Measurements from ENCODE around the gene ERP44.
"Not testable (repeated sequence)": the region's sequence is repeated elsewhere in the genome, so short reads cannot be mapped to it uniquely, and the experiment has no call there.

ERP44 gene

DNA sequence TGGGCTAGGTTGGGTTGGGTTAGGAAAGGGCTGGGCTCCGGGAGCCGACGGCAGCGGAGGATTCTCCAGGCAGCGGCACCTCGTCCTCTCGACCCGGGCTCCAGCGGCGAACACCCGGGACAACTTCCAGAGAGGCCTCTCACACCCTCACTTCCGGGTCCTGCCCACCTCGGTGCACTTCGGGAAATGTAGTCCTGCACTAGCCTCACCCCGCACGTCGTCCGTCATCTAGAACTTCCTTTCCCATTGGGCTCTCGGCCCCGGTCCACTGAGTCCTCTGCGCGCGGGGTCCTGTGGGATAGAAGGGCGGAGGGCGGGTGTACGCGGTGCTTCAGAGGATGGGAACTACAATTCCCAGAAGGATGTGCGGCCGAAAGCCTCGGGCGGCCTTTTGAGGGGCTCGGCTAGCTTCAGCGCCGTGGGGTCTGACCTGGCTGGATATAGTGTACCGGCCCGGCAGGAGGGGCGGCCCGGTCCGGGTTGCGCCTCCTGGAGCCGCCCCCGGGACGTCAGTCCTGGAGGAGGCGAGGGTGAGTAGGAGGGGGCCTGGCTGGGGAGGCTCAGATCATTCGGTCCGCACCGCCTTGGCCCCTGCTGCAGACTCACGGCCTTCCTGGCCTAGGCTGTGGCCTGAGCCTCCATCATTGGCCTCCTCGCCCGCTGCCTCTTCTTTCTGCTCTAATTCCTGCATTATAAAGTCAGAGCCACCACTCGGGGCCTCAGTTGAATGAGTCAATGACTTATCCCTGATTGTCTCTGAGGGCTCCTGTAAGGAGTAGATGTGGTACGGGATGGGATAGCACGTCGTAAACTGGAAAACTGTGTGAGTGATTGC is at the start of gene ERP44, which contains the start of gene INVS:
Gene ERP44 (minus strand): TSS at position 114 of the 835 bp plus-strand sequence. CDS start 160 bp downstream, outside the sequence.
Gene INVS (plus strand): TSS at position 357 of the 835 bp plus-strand sequence. CDS start 5,279 bp downstream, outside the sequence.
- peak; percentile 96 for DNase-seq

DNA sequence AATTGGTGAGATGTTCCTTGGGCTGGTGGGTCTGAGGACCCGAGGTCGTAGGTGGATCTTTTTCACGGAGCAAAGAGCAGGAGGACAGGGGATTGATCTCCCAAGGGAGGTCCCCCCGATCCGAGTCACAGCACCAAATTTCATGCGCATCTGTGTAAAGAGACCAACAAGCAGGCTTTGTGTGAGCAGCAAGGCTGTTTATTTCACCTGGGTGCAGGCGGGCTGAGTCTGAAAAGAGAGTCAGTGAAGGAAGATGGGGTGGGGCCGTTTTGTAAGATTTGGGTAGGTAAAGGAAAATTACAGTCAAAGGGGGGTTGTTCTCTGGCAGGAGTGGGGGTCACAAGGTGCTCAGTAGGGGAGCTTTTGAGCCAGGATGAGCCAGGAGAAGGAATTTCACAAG is 47.2 kb upstream of the ERP44 start:
- DNase-seq: not testable (repeated sequence)

DNA sequence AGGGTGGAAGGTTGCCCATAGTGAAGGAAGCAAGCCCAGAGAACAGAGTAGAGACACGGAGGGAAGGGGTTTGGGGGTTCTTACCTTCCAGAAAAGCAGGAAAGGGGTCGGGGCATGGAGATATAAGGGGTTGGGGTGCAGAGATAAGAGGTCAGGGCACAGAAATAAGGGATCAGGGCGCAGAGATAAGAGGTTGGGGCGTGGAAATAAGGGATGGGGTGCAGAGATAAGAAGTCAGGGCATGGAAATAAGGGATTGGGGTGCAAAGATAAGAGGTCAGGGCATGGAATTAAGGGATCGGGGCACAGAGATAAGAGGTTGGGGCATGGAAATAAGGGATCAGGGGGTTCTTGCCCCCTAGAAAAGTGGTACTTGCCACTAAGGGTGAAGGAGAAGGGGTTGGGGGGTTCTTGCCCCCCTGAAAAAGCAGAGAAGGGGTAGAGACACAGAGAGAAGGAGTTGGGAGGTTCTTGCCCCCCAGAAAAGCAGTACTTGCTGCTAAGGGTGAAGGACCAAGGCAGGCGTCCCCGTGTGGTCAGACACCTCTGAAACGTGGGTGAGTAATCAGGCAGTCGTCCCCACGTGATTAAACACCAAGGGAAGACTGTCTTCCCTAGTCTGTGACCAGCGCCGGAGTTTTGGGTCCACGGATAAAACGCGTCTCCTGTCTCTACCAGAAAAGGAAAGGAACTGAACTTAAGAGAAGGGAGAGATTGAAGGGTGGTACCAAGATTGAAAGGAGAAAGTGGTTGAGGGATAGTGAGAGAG is 46.6 kb upstream of the ERP44 start:
- DNase-seq: not testable (repeated sequence)

DNA sequence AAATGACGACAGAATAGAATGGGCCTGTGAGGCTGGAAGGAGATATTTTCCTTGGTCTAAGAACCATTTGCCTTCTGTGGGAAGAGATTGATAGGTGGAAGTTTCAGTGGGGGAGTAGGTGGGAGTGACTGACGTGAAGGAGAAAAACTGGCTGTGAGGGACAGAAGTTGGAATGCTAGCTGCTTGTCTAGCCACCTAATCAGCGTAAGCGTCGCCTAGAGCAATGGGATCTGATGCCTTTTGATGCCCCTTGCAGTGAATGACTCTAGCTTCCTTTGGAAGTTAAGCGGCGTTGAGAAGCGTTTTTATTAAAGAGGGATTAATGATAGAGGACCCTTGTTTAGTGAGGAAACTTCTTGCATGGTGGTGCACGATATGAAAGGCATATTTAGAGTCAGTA is 43.1 kb upstream of the ERP44 start:
- DNase-seq: not testable (repeated sequence)

DNA sequence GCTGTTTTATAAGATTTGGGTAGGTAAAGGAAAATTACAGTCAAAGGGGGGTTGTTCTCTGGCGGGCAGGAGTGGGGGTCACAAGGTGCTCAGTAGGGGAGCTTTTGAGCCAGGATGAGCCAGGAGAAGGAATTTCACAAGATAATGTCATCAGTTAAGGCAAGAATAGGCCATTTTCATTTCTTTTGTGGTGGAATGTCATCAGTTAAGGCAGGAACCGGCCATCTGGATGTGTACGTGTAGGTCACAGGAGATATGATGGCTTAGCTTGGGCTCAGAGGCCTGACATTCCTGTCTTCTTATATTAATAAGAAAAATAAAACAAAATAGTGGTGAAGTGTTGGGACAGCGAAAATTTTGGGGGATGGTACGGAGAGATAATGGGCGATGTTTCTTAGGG is 41.5 kb upstream of the ERP44 start:
- DNase-seq: not testable (repeated sequence)

DNA sequence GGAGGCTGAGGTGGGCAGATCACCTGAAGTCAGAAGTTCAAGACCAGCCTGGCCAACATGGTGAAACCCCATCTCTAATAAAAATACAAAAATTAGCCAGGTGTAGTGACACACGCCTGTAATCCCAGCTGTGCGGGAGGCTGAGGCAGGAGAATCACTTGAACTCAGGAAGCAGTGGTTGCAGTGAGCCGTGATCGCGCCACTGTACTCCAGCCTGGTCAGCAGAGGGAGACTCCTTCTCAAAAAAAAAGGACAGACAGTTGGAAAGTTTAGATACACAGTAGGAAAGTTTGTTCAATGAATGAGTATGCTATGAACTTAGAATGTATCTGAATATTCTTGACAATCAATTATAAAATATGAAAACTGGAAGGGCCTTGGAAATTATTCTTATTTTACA is 38.0 kb upstream of the ERP44 start:
- not testable (repeated sequence) for DNase-seq

DNA sequence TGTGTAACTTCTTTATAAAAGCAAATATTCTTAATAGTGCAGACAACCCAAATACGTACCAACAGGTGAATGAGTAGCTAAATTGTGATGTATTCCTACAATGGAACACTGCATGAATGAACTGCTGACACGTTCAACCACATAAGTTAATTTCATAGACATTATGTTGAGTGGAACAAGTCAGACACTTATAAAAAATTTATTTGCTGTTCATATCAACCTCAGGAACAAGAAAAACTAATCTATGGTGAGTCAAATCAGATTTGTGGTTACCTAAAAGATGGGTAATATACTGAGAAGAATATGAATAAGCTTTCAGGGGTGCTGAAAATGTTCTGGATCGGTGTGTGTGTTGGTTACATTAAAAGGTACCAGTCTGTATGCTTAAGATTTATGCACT is 35.9 kb upstream of the ERP44 start:
- DNase-seq: no peak

DNA sequence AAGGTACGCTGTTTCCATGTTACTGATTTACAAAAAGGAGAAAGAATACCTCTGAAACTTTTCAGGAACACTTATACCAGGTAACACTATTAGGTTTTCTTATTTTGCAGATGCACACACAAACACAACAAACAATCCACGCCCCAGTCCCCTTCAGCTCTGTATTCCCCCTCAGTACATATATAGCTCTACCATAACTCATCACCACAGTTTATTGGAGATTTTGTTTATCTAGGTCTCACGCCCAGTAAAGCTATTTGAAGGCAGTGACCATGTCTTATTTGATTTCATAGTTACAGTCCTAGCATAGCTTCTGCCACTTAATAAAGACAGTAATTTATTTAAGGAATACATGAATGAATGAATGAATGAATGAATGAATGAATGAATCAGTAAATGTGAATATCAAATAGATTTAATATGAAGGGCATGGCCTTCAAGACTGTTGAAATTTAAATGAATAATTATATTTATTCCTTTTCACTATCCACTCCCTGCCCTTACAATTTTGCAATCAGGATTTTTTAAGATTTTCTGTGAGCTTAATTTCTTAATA is 33.2 kb upstream of the ERP44 start:
- no peak for DNase-seq

DNA sequence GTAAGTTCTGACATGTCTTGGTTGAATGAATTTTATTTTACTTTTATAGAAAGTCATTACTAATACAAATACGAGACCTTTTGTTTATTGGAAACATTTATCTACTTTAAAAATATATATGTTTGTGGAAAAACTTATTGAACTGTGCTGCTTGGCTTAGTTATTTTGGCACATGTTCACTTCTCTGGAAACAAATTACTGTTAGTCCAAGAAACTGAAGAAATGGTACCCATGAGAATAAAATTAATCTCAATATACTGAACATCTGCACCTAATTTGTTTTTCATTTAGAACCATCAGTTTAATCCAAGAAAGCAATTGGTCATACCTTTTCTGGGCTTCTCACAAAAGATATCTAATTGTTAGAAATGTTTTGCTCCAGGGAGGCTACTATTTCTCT is 32.4 kb upstream of the ERP44 start:
- no peak for DNase-seq

DNA sequence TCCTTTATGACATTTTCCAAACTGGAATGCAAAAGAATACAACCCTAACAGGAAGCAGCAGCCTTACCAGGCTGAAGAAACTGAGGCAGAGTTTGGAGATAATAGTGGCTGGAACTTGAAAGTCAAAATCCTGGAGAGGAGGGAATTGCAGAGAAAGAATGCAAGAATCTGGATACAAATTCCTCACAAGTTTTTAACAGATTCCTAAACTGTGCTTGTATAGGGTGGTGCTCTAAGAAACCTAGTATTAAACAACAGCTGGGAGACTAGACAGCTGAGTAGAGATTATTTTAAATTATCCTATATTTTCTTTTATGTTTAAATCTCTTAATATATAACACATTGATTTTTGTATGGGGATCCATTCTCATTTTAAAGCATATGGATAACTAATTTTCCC is 31.0 kb upstream of the ERP44 start:
- no peak for DNase-seq

DNA sequence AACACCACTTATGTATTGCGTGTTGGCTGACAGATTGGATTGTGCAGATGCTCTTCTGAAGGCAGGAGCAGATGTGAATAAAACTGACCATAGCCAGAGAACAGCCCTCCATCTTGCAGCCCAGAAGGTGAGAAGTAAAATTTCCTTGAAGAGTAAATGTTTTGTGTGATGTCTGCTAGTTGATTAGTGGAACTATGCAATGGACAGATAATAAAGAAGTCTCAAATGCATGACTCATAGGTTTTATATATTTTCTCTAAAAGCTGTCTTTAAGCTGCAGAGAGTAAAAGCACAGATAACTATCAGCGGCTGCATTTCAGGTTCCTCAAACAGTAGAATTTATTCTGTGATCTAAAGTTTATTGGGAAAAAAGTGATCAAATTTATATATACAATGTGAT is 27.6 kb upstream of the ERP44 start:
- DNase-seq: no peak

DNA sequence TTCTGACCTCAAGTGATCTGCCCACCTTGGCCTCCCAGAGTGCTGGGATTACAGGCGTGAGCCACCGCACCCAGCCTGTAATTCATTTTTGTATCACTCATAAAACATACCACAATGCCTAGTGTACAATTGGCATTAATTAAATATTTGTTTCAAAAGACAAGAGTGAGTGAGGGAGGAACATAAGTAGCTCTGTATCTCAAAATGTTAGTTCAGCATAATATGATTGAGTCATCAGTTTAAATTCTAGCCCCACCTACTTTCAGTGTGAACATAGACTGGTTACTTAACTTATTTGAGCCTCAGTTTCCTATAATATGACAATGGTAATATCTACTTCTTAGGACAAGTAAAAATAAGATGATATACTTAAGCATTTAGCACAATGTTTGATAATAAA is 27.1 kb upstream of the ERP44 start:
- DNase-seq: no peak

DNA sequence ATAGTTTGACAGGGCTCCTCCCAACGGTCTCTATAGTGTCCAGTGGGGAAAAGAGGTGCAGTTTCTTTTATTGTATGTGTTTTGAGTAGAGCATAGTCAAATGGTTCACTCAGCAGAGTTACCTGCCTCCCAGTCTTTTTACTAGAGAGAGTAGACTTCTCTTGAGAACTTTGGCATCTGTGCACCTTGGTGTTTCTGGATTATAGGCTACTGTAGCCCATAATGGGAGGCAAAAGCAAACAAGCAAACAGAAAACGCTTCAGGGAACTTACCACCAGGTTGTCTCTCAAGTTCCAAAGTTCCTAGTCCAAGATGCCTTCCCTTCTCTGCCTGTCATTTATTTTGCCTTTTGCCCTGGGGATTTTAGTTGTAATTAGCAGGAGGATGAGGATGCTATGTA is 26.4 kb upstream of the ERP44 start:
- DNase-seq: no peak

DNA sequence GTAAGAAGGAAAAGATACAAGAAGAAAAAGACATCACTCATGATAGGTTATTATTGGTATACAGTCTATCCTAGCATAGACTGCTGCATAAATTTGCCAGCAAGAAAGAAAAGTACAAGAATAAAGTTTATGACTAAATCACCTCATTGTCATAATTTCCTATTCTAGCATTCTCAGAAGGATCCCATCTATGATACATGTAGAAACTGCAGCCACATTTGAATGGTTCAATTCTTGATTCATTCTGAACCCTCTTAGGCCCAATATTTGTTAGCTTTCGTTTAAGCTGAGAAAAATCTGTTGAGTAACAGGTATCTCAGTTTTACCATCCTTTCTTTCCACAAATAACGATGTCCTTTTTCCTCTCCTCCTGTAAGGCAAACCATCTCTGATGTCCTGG is 21.5 kb upstream of the ERP44 start:
- no peak for DNase-seq

DNA sequence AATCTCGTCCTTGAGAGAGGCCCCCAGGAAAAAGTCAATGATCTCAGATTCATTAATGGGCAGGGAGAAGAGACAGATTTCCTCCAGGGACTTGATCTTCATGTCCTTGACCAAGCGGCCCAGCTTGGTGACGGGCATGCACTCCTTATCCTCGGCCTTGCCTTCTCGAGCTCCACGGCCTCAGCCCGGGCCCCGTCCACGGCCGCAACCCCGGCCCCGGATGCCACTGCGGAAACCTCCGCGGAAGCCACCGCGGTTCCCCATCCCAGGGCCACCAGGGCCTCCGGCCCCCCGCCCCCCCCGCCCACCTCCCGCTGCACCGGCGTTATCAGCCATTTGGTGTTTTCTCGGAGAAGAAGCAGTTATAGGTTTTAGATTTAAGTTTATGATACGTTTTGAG is 18.5 kb upstream of the ERP44 start:
- no peak for DNase-seq

DNA sequence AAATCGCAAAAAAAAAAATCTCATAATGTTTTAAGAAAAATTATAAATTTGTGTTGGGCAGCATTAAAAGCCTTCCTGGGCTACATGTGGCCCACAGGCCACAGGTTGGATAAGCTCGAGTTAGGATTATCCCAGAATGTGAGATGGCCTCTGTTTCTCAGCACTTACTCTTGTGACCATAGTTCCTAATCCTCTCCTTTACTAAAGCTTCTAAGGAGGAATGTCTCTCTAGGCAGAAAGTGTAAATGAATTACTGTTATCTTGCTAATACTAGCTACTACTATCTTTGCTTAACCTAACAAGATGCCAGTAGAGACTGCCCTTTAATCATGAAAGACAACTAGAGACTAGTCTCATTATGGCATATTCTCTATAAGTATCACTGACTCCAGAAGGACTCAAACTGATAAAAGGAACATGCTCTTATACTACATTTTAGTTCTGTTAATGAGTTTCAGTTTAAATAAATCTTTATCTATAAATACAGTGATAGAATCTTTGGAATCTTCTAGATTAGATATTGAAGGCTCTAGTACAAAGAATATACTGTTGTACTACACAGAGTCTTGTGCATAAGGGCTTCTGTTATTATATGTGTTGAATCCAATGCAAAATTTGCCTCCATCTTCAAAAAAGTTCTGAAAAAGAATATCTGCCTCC is 14.0 kb upstream of the ERP44 start:
- no peak for DNase-seq

DNA sequence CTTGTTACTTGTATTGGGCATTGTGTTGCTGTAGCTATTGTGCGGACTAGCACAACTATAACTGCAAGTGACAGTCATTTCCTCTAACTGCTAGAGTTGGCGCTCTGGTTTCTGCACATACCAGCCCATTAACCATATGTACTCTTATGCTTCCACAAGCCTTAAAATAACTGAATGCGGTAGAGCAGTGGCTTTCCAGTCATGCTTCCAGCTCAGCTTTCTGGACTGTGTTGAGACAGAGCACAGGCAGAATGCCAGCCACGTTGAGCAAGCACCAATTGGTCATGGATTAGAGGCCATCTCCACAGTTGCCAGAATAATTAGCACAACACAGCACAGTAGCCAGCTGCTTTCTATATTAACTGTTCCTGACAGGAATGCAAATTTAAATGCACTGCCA is 12.4 kb upstream of the ERP44 start:
- DNase-seq: no peak

DNA sequence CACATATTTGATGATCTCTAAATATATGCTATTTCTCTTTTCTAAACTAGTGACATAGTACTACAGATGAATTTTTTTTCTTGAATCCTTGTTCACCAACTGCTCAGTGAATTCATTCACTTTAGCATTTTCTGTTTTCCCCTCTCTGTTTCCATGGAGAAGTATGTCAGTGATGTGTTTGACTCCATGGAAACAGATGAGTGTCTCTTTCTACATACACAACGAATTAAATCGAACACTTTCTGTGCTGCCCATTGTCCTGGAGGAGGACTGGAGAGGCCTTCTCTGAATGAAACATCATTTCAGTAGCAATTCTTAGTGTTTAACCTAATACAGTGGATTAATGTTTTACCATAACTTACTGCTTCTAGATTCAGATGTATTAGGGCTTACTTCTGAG is 9.8 kb upstream of the ERP44 start:
- DNase-seq: no peak

DNA sequence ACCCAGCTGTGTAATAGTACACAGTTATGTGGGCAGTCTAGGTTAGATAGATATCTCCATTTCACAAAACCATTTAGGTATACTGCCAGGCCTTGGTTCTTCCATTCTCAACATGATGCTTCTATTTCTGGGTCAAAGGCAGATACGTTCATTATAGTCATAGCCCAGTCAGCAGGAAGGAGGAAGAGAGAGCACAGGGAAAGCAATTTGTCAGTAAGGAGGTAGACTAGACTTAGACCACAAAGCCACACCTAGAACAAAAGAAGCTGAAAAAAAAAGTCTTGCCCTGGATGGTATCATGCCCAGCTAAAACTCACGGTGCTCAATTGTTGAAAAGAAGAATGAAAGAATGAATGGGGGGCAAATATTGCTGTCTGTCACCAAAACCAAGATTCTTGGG is 7.8 kb upstream of the ERP44 start:
- no peak for DNase-seq

DNA sequence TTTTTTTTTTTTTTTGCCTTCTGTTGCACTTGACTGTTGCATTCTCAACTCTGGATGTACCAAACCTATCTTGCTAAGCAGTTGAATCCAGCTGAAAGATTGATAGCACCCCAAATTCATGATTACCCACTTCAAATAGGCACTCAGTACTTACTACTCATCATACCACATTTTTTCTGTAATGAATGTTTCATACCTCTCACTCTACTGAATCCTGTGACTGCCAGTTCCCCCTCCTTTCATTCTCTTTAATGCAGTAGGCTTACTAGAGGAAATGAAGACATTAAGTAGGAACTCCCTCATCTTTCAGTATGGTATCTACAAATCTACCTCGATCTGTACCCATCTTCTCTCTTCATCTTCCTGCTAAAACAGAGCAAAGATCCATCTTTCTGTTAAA is 7.1 kb upstream of the ERP44 start:
- DNase-seq: no peak

DNA sequence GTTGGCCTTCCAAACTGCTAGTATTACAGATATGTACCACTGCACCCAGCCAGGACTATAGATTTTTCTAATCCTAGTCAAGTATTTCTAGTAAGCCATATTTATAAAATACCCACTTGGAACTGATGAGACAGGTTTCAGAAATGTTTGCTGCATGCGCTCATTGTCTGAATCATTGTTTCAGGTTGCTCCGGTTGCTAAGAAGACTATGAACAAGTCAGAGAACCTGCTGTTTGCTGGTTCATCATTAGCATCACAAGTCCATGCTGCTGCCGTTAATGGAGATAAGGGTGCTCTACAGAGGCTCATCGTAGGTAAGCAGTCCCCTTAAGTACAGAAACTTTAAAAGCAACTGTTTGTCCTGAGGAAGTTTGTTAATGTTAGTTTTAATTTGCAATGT is 5.5 kb upstream of the ERP44 start:
- no peak for DNase-seq

DNA sequence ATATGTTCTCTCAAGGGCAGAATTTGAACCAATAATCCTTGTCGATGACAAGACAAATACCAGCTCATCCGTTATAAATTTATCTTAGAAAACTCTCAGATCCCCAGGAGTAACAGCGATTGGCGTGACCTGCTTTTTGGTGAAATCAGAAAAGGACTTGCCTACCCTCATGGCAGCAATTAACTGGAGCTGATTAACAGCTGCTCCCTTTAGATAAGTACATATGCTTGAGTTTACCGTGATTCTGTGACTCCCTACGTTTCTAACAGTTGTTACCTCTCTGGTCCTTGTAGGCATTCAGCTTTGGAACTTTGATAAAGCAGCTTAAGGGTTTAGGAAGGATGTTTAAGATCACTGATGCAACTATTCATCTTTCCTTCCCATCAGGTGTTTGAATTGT is 2.8 kb upstream of the ERP44 start:
- no peak for DNase-seq

DNA sequence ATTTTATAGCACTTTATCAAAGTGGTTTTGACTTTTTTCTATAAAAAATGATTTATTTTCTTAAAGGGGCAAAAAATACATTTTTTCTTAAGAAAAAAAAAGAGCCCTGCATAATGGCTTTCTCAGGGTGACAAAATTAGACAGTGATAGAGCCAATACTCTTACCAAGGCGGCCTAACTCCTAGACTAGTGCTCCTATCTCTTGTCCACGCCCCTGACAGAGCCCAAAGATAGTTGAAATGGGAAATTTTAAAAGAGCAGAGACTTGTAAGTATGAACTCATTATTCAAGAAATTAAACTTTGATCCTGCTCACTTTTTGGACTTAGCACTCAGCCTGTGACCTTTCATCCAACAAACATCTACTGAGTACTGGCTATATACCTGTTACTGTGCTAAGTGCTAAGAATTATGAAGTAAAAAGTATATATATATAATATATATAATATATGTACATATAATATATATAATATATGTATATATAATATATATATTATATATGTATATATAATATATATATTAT is 1.4 kb upstream of the ERP44 start:
- DNase-seq: no peak

Measured in stimulated activated CD8-positive, alpha-beta memory T cell treated with anti-CD3 and anti-CD28 coated beads, Interleukin-4, amount 100 ng/mL, for 48 hours (primary cell).